Measurements from ENCODE around the gene TFEC. TPM values are rescaled to one million over a fixed set of nuclear protein-coding genes. Genes with fewer than 3 reads are reported as not detected.
"Not testable (repeated sequence)": the region's sequence is repeated elsewhere in the genome, so short reads cannot be mapped to it uniquely, and the experiment has no call there.

TFEC gene
- total and polyA plus RNA-seq, 4 donors = 9.8 to 19.2 (median 17.1) TPM

GRCh38 chr7:116064179-116064578, 33.6 kb upstream of the TFEC start:
- Histone ChIP-seq H3K4me3 (no peak overlapping the region), H3K36me3 (ENCODE audit: control insufficient read depth in 4 of 4, insufficient read depth in 4 of 4, low read length in 4 of 4) (no peaks in the 10 kb centered on the region), H3K4me1 (ENCODE audit: control insufficient read depth in 5 of 5, insufficient read depth in 5 of 5, low read length in 5 of 5) (no peaks in the 10 kb centered on the region), H3K9ac (ENCODE audit: insufficient read depth in 1 of 2, low read length in 2 of 2) (no peak overlapping the region), H3K9me3 (ENCODE audit: control insufficient read depth in 4 of 4, insufficient read depth in 3 of 4, low read length in 3 of 4) (no peaks in the 10 kb centered on the region), H3K27me3 (ENCODE audit: control insufficient read depth in 3 of 3, insufficient read depth in 3 of 3, low read length in 2 of 3) (no peaks in the 10 kb centered on the region), H3K27ac (ENCODE audit: low read depth in 1 of 2, low read length in 1 of 2) (no peak overlapping the region)
- TF ChIP-seq CTCF (IDR thresholded peaks at IDR 0.05; ENCODE audit: control extremely low read depth, extremely low read depth) = no peak
- WGBS, 2 donors = 73 to 97% methylated on average over 1 of the region's 1 CpG
- ATAC-seq (ENCODE audit: insufficient read depth, low FRiP score) (no peak), DNase-seq (no peak)

GRCh38 chr7:116062666-116063065, 32.1 kb upstream of the TFEC start:
- H3K9ac ChIP-seq (ENCODE audit: insufficient read depth in 1 of 2, low read length in 2 of 2) = no peak overlapping the region
- TF ChIP-seq CTCF (IDR thresholded peaks at IDR 0.05; ENCODE audit: control extremely low read depth, extremely low read depth) = no peak
- no peak overlapping the region for H3K4me3 ChIP-seq
- H3K4me1 ChIP-seq (ENCODE audit: control insufficient read depth in 5 of 5, insufficient read depth in 5 of 5, low read length in 5 of 5) = no peaks in the 10 kb centered on the region
- no peak for ATAC-seq (ENCODE audit: insufficient read depth, low FRiP score)
- no peak for DNase-seq
- no peaks in the 10 kb centered on the region for H3K9me3 ChIP-seq (ENCODE audit: control insufficient read depth in 4 of 4, insufficient read depth in 3 of 4, low read length in 3 of 4)
- no peaks in the 10 kb centered on the region for H3K36me3 ChIP-seq (ENCODE audit: control insufficient read depth in 4 of 4, insufficient read depth in 4 of 4, low read length in 4 of 4)
- H3K27me3 ChIP-seq (ENCODE audit: control insufficient read depth in 3 of 3, insufficient read depth in 3 of 3, low read length in 2 of 3) = no peaks in the 10 kb centered on the region
- 67 to 88% methylated on average over 2 of the region's 2 CpGs for WGBS, 2 donors
- no peak overlapping the region for H3K27ac ChIP-seq (ENCODE audit: low read depth in 1 of 2, low read length in 1 of 2)

GRCh38 chr7:116052006-116052405, 21.4 kb upstream of the TFEC start:
- Histone ChIP-seq H3K27ac (ENCODE audit: low read depth in 1 of 2, low read length in 1 of 2) (no peak overlapping the region), H3K9ac (ENCODE audit: insufficient read depth in 1 of 2, low read length in 2 of 2) (no peak overlapping the region), H3K36me3 (ENCODE audit: control insufficient read depth in 4 of 4, insufficient read depth in 4 of 4, low read length in 4 of 4) (no peaks in the 10 kb centered on the region), H3K4me3 (no peak overlapping the region), H3K4me1 (ENCODE audit: control insufficient read depth in 5 of 5, insufficient read depth in 5 of 5, low read length in 5 of 5) (no peaks in the 10 kb centered on the region), H3K27me3 (ENCODE audit: control insufficient read depth in 3 of 3, insufficient read depth in 3 of 3, low read length in 2 of 3) (no peaks in the 10 kb centered on the region), H3K9me3 (ENCODE audit: control insufficient read depth in 4 of 4, insufficient read depth in 3 of 4, low read length in 3 of 4) (peaks cover 0 to 6% (median 0%) of the 10 kb centered on the region in 4 donors)
- ATAC-seq (ENCODE audit: insufficient read depth, low FRiP score) (no peak), DNase-seq (no peak)
- TF ChIP-seq CTCF (IDR thresholded peaks at IDR 0.05; ENCODE audit: control extremely low read depth, extremely low read depth) = no peak
- 53 to 61% methylated on average over 2 of the region's 2 CpGs for whole genome bisulfite sequencing, 2 donors

GRCh38 chr7:116047261-116047660, 16.7 kb upstream of the TFEC start:
- not testable (repeated sequence) for H3K9me3 ChIP-seq (ENCODE audit: control insufficient read depth in 4 of 4, insufficient read depth in 3 of 4, low read length in 3 of 4); H3K27ac ChIP-seq (ENCODE audit: low read depth in 1 of 2, low read length in 1 of 2); H3K4me3 ChIP-seq; H3K36me3 ChIP-seq (ENCODE audit: control insufficient read depth in 4 of 4, insufficient read depth in 4 of 4, low read length in 4 of 4); H3K9ac ChIP-seq (ENCODE audit: insufficient read depth in 1 of 2, low read length in 2 of 2); H3K4me1 ChIP-seq (ENCODE audit: control insufficient read depth in 5 of 5, insufficient read depth in 5 of 5, low read length in 5 of 5); DNase-seq; ATAC-seq (ENCODE audit: insufficient read depth, low FRiP score); H3K27me3 ChIP-seq (ENCODE audit: control insufficient read depth in 3 of 3, insufficient read depth in 3 of 3, low read length in 2 of 3)
- WGBS, 2 donors = 91 to 98% methylated on average over 6 of the region's 6 CpGs

All from lung (tissue), 12 donors.